Fibroblast of gingiva (primary cell): Measurements from ENCODE around the gene ODF2L.
"Not testable (repeated sequence)": the region's sequence is repeated elsewhere in the genome, so short reads cannot be mapped to it uniquely, and the experiment has no call there.

Source experiments
- DNase-seq: peaks from one replicate; pipeline ENCODE4 v3.0.0-alpha.2; 2011; ENCODE audit warnings: low read depth

Gene ODF2L

GRCh38 chr1:86387916-86388627 lies 8.1 kb downstream of the ODF2L start:
- DNase-seq, result no peak

GRCh38 chr1:86382878-86383277 lies 13.2 kb downstream of the ODF2L start:
- peak; percentile 14 for DNase-seq

GRCh38 chr1:86381223-86381622 lies 14.9 kb downstream of the ODF2L start:
- no peak for DNase-seq

GRCh38 chr1:86380257-86380861 lies 15.8 kb downstream of the ODF2L start:
- peak; percentile 75 for DNase-seq

GRCh38 chr1:86378813-86379212 lies 17.3 kb downstream of the ODF2L start:
- no peak for DNase-seq

- DNase-seq, result no peak
Observed at GRCh38 chr1:86377341-86377740, 18.8 kb downstream of the ODF2L start.

- DNase-seq, result no peak
Observed at GRCh38 chr1:86375688-86376087, 20.4 kb downstream of the ODF2L start.

- DNase-seq, result peak; percentile 27
Observed at GRCh38 chr1:86370601-86371022, 25.5 kb downstream of the ODF2L start.

- no peak for DNase-seq
Observed at GRCh38 chr1:86365896-86366295, 30.2 kb downstream of the ODF2L start.

- DNase-seq, result no peak
Observed at GRCh38 chr1:86362807-86363206, 33.3 kb downstream of the ODF2L start.

- DNase-seq, result no peak
Observed at GRCh38 chr1:86357796-86358195, 38.3 kb downstream of the ODF2L start.

- DNase-seq, result no peak
Observed at GRCh38 chr1:86356247-86356646, 39.9 kb downstream of the ODF2L start.

- DNase-seq, result no peak
Observed at GRCh38 chr1:86352086-86352485, 44.0 kb downstream of the ODF2L start.

- DNase-seq, result not testable (repeated sequence)
Observed at GRCh38 chr1:86350230-86350629, 45.9 kb downstream of the ODF2L start.

- DNase-seq, result no peak
Observed at GRCh38 chr1:86346388-86346787, 49.7 kb downstream of the ODF2L start.

- no peak for DNase-seq
Observed at GRCh38 chr1:86345042-86345441, 51.1 kb downstream of the ODF2L start.

GRCh38 chr1:86339906-86340305 lies 56.2 kb downstream of the ODF2L start:
- DNase-seq, result no peak

GRCh38 chr1:86339014-86339812 lies 56.9 kb downstream of the ODF2L start:
- DNase-seq, result no peak

GRCh38 chr1:86335916-86336315 lies 60.2 kb downstream of the ODF2L start:
- no peak for DNase-seq

- no peak for DNase-seq
Observed at GRCh38 chr1:86325264-86325663, 70.9 kb downstream of the ODF2L start.

GRCh38 chr1:86324130-86324822 lies 71.8 kb downstream of the ODF2L start:
- no peak for DNase-seq

- DNase-seq, result no peak
Observed at GRCh38 chr1:86322241-86322640, 73.9 kb downstream of the ODF2L start.
